Measurements from ENCODE around the gene TYRO3.
A peak's percentile ranks its signal among the peaks of the same experiment; 100 is the strongest.
"Not testable (repeated sequence)": the region's sequence is repeated elsewhere in the genome, so short reads cannot be mapped to it uniquely, and the experiment has no call there.

Gene TYRO3

DNA sequence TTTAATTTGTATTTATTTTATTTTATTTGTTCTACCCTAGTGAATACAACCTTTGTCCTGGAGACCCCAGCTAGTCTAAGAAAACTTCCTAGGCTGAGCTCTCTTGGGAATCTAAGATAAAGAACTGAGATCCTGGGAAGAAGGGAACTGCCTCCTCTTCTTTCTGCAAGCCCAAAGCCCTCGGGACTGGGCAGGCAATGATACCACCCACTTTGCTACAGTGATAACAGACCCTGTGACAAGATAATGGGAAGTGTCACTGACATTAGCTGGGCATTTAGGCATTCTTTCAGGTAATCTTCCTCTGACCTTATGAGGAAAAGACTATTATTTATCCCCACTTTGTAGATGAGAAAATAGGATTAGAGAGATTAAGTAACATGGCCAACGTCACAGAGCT lies 15.1 kb downstream of the TYRO3 start:
- no peak for DNase-seq (ENCODE audit: low read depth)

DNA sequence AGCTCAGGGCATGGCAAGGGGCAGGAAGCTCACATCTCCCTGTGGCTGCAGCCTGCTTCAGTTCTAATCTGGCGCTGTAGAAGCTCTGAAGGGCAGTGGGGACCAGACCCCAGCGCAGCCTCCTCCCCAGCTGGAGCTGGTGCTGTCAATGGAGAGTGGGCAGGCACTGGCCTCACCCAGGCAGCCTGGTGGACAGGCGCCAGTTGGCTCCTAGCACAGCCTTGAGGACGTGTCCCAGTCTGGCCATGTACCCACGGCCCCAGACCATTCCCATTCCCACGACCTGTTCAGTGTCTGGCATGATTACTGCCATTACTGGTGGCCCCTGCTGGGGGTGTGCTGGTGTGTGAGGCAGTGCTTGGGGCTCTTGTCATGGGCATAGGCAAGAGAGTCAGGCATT lies 16.3 kb downstream of the TYRO3 start:
- no peak for DNase-seq (ENCODE audit: low read depth)

DNA sequence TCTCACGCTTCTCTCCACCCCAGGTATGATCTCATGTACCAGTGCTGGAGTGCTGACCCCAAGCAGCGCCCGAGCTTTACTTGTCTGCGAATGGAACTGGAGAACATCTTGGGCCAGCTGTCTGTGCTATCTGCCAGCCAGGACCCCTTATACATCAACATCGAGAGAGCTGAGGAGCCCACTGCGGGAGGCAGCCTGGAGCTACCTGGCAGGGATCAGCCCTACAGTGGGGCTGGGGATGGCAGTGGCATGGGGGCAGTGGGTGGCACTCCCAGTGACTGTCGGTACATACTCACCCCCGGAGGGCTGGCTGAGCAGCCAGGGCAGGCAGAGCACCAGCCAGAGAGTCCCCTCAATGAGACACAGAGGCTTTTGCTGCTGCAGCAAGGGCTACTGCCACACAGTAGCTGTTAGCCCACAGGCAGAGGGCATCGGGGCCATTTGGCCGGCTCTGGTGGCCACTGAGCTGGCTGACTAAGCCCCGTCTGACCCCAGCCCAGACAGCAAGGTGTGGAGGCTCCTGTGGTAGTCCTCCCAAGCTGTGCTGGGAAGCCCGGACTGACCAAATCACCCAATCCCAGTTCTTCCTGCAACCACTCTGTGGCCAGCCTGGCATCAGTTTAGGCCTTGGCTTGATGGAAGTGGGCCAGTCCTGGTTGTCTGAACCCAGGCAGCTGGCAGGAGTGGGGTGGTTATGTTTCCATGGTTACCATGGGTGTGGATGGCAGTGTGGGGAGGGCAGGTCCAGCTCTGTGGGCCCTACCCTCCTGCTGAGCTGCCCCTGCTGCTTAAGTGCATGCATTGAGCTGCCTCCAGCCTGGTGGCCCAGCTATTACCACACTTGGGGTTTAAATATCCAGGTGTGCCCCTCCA lies 19.1 kb downstream of the TYRO3 start:
- no peak for DNase-seq (ENCODE audit: low read depth)

DNA sequence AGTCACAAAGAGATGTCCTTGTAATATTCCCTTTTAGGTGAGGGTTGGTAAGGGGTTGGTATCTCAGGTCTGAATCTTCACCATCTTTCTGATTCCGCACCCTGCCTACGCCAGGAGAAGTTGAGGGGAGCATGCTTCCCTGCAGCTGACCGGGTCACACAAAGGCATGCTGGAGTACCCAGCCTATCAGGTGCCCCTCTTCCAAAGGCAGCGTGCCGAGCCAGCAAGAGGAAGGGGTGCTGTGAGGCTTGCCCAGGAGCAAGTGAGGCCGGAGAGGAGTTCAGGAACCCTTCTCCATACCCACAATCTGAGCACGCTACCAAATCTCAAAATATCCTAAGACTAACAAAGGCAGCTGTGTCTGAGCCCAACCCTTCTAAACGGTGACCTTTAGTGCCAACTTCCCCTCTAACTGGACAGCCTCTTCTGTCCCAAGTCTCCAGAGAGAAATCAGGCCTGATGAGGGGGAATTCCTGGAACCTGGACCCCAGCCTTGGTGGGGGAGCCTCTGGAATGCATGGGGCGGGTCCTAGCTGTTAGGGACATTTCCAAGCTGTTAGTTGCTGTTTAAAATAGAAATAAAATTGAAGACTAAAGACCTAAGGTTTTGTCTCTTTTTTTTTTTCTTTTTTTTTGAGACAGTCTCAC lies 19.8 kb downstream of the TYRO3 start:
- no peak for DNase-seq (ENCODE audit: low read depth)

DNA sequence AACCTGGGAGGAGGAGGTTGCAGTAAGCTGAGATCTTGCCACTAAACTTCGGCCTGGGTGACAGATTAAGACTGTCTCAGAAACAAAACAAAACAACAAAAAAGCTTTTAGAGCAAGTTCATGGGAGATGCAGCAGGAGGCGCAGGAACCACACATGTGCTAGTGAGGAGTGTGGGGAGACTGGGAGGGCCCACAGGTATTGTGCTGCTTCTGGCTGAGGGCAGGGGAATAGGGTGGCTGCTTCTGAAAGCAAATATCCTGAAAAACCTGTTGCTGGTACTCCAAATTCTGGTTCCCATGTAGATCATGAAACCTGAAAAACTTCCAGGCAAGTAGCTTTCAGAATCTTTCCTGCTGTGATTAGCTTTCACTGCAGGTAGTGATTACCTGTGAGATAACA lies 22.1 kb downstream of the TYRO3 start:
- no peak for DNase-seq (ENCODE audit: low read depth)

DNA sequence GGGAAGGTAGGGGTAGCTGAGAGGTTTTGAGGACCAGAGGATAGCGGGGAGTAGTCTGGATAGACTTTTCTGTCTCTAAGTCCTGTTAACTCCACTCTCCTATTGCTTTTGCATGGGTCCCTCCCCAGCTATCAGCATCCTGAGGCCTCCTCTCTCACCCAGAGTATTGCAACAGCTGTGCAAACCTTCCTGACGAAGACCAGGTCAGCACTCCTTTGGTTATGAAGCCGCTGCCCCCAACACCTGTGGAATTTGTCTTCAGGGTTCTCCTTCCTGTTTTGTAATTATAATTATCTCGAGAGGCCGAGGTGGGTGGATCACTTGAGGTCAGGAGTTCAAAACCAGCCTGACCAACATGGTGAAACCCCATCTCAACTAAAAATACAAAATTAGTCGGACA lies 24.8 kb downstream of the TYRO3 start:
- DNase-seq (ENCODE audit: low read depth) = no peak

DNA sequence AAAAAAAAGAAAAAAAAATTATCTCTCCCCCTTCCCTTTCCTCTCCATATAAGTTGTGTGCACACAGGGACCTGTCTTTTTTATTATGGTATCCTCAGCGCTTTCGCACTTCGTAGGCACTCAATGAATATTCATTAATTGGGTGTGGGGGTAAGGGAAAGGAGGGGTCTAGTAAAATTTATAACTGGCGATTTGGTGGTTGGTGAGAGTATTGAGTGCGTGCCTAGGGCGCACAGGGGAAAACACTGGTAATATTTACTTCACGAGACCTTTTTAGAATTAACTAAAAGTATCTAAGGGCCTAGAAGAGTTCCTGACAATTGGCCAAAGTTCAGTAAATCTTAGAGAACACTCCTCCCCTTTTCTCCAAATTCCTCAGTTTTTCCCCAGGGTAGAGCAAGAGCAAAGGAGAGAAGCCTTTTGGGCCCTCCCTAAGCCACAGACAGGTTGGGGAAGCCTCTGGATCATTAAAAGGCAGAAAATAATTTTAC lies 25.7 kb downstream of the TYRO3 start:
- DNase-seq (ENCODE audit: low read depth) = no peak

DNA sequence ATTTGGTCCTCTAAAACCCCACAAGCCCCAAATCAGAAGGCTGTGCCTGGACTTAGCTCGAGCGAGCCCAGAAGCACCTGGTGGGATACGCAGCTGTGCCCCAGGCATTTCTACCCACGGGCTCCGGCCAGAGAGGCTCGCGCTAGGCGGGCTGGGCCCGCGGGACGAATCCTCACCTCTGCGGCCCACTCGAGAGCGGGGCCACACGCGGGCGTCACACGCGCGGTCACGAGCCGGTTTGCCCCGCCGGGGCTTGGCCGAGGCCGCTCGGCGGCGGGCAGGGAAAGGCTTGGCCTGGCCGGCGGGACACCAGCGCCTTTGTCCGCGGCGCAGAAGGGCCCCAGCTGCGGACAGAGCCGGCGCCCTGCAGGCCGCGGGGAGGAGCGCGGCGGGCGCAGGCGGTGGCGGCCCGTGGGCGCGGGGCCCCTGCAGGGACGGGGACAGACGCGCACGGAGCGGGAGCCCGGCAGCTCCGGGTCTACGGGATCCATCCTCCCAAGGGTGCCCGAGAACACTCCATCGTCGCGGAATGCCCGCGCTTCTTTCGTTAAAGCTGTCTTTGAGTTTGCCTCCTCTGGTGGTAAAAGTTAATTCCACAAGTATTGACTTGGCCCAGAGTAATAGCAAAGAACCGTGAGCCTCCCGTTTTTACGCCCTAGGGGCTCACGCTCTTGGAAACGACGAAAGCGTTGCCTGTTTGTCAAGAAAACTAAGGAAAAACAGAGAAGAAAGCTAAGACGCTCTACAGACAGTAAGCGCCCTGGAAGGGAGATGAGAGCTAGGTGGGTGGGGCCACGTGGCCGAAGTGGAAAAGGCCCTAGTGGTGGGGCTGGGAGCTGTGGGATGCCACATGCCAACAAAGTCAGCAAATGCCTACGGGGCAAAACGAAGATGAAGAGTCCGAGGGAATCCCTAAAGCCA lies 26.4 kb downstream of the TYRO3 start:
- peak; percentile 22 for DNase-seq (ENCODE audit: low read depth)

DNA sequence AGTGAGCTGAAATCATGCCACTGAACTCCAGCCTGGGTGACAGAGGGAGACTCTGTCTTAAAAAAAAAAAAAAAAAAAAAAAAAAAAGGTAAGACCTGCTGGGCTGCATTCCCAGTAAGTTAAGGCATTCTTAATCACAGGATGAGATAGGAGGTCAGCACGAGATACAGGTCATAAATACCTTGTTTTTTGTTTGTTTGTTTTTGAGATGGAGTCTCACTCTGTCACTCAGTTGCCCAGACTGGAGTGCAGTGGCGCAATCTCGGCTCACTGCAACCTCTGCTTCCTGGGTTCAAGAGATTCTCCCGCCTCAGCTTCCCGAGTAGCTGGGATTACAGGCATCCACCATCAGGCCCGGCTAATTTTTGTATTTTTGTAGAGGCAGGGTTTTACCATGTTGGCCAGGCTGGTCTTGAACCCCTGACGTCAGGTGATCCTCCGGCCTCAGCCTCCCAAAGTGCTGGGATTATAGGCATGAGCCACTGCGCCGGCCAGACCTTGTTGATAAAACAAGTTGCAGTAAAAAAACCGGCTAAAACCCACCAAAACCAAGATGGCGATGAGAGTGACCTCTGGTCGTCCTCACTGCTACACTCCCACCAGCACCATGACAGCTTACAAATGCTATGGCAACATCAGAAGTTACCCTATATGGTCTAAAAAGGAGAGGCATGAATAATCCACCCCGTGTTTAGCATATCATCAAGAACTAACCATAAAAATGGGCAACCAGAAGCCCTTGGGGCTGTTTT lies 27.7 kb downstream of the TYRO3 start:
- DNase-seq (ENCODE audit: low read depth) = not testable (repeated sequence)

DNA sequence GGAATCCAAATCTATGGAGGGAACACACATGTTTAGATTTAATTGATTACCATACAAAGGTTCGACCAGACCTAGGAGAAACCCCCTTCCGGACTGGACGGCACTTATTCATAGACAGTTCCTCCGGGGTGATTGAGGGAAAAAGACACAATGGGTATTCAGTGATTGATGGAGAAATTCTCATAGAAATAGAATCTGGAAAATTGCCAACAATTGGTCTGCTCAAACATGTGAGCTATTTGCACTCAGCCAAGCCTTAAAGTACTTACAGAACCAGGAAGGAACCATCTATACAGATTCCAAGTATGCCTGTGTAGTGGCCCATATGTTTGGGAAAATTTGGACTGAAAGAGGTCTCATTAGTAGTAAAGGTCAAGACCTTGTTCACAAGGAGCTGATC lies 30.0 kb downstream of the TYRO3 start:
- DNase-seq (ENCODE audit: low read depth) = not testable (repeated sequence)

DNA sequence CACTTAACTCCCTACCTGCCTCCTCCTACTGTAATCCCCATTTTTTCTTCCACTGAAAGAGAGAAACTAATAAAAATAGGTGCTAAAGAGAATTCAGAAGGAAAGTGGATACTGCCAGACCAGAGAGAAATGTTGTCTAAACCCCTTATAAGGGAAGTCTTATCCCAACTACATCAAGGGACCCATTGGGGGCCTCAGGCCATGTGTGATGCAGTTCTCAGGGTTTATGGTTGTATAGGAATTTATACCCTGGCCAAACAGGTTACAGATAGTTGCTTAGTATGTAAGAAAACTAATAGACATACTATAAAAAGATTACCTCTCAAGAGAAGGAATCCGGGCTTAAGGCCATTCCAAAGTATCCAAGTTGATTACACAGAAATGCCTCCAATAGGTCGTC lies 30.6 kb downstream of the TYRO3 start:
- DNase-seq (ENCODE audit: low read depth) = not testable (repeated sequence)

DNA sequence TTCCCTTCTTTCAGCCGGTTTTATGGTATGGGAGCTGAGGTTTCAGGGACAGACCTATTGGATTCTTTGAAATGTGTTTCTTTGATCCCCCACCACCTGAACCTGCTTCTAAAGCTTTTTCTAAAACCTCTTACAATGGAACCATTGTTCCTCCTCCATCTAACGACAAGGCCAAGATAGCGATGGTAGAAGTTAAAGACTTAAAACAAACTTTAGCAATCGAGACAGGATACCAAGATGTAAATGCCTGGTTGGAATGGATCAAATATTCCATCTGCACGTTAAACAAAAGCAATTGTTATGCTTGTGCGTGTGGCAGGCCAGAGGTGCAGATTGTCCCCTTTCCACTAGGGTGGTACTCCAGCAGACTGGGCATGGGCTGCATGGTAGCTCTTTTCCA lies 32.2 kb downstream of the TYRO3 start:
- DNase-seq (ENCODE audit: low read depth) = not testable (repeated sequence)

DNA sequence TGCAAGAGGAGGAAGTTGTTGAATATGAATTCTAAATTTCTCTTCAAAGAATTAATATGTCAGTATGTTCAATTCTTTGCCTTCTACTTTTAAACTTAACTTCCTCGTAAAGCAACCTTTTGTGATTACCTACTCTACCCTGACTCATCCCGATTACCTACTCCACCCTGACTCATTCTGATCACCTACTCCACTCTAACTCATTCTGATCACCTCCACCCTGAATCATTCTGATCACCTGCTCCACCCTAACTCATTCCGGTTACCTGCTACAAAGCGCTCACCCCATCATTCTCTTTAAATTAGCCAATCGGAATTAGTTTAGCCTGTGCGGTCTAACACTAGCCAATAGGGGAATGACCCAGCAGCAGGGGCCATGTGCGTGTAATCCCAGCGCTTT lies 33.7 kb downstream of the TYRO3 start:
- DNase-seq (ENCODE audit: low read depth) = not testable (repeated sequence)

DNA sequence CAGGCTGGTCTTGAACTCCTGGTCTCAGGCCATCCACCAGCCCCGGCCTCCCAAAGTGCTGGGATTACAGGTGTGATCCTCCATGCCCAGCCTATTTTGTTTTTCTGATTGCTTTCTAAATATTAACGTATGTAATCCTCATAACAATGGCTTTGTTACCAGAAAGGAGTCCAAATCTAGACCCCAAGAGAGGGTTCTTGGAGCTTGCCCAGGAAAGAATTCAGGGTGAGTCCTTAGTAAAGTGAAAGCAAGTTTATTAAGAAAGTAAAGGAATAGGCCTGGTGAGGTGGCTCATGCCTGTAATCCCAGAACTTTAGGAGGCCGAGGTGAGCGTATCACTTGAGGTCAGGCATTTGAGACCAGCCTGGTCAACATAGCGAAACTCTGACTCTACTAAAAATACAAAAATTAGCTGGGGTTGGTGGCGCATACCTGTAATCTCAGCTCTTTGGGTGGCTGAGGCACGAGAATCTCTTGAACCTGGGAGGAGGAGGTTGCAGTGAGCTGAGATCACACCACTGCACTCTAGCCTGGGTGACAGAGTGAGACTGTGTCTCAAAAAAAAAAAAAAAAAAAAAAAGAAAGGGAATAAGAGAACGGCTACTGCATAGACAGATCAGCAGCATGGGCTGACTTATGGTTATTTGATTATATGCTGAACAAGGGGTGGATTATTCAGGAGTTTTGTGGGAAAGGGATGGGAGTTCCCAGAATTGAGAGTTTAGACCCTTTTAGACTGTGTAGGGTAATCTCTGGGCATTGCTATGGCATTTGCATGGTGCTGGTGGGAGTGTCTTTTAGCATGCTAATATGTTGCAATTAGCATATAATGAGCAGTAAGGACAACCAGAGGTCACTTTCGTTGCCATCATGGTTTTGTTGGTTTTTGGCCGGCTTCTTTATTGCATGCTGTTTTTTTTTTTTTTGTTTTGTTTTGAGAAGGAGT lies 36.1 kb downstream of the TYRO3 start:
- no peak for DNase-seq (ENCODE audit: low read depth)

DNA sequence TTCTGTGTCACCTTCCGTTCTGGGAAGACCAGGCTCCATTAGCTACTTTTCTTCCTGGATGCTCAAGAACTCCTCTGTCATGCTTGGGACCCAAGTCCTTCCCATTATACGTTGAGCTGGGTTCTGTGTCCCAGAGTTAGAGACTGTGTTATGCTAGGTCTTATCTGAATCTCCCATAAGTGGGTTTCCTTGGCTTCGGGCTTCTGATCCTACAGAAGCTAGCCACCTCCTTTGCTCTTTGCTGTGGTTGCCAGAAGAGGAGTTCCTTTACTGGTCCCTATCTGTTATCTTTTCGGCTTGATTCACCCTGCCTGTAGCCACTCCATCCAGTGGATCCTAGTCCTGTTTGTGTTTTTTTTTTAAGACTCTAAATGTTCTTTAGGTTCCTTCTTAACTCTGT lies 38.0 kb downstream of the TYRO3 start:
- DNase-seq (ENCODE audit: low read depth) = no peak

DNA sequence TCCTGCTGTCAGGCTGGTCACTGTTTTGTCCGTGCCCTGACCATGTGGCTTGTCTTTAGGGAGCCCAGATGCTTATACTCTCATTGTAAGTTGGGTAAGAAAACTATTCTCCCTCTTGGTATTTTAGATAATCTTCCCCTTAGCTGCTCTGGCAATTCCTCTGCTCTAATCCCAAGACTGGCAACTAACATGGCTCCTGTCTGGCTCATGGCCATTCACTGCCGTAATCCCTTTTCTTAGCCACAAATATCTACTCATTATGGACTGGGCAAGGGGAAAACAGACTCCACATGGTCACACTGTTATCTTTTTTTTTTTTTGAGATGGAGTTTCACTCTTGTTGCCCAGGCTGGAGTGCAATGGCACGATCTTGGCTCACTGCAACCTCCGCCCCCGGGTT lies 38.8 kb downstream of the TYRO3 start:
- no peak for DNase-seq (ENCODE audit: low read depth)

DNA sequence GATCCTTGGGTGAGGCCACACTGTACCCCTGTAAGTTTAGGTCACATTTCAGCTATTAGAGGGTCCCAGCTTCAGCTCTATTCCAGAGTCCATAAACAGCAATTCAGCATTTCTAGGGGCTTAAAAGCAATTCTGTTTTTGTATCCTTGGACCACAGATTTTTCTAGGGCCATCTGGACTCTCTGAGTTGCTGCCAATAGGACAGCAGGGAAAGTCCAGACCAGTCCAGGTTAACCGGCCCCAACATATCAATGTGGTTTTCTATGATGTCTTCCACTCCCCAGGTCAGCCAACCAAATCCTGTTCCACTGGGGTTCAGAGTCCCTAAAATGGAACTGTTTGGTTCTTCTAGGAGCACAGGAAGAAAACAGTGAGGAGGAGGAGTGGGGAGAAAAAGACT lies 40.0 kb downstream of the TYRO3 start:
- DNase-seq (ENCODE audit: low read depth) = no peak

DNA sequence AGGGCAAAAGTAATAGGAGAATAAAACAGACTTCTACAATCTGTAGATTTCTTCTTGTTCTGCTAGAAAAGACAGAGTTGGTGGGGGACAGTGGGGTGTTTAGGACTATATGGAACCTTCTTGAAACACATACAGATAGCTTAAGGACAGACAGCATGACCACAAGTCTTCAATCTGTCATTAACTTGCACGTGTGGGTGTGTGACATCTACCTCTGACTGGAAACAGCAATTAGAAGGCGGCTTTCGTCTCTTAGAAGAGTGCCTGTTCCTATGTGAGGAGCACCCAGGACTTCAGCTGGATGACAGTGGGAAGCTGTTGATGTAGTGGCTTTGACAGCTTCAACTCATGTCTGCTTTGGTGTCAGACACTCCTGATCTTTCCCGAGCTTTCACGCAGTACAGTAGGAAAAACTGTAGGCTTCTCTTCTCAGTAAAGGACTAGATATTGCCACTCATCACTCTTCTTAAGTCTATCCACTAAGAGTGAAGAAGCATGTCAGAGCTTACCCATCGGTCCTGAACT lies 44.5 kb downstream of the TYRO3 start:
- DNase-seq (ENCODE audit: low read depth) = no peak

DNA sequence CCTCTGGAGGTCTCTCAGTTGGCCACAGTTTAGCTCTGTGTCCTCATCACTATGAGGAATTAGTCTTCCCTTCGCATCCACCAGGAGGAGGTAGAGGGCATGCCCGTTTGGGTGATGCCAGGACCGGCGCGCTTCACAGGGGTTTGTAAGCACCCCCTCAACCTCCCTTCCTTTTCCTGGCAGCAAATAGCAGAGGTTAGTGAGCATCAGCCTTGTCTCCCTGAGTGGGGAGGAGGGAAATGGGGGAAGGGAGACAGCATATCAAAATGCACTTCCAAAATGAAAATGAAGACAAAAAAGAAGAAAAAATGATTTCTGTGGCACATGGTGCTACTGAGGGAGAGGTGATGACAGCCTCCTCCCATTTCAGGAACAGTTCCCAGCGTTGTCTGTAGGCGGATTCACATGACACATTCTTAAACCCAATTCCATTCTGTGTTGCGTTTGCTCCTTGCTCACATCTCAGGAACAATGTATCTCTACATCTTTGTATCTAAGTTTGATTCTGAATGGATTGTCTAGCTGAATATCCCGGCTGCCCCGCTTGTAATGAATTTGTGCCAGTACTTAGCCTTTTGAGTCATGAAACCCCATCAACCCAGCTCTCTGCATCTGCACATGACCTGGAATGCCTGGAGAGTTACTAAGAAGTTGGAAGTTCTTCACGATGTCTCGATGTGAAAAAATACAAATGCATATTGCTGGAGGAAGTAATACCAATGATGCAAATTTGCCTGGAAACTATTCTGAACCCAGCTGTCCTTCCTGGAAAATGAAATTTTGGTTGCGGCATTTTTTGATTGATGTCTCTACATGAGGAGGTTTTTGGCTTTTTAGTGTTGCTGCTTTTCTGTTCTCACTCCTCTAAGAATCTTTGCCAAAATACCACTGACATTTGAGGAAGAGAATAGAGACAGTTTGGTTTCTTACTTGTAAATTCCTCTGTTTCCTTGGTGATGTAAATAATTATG lies 45.2 kb downstream of the TYRO3 start:
- DNase-seq (ENCODE audit: low read depth) = peak; percentile 44
